ENCODE measurements around the gene NRP1.

DNA sequence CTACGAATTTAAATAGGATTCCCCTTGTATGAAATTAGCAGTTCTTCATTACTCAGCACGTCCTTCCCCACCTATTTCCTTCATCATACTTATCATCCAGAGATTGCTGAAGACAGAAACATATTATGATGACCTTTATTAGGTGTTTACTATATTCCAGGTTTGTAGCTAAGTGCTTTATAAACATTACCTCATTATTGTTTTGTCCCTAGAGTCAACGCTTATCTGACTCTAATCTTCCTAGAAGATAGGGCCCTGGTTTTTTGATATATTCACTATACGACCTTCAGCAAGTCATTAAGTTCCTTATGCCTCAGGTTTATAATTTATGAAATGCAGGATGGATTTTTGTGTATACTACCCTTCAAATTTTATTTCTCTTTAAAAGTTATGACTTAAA lies 36.8 kb upstream of the NRP1 start:
- TF ChIP-seq, protein P1, sequence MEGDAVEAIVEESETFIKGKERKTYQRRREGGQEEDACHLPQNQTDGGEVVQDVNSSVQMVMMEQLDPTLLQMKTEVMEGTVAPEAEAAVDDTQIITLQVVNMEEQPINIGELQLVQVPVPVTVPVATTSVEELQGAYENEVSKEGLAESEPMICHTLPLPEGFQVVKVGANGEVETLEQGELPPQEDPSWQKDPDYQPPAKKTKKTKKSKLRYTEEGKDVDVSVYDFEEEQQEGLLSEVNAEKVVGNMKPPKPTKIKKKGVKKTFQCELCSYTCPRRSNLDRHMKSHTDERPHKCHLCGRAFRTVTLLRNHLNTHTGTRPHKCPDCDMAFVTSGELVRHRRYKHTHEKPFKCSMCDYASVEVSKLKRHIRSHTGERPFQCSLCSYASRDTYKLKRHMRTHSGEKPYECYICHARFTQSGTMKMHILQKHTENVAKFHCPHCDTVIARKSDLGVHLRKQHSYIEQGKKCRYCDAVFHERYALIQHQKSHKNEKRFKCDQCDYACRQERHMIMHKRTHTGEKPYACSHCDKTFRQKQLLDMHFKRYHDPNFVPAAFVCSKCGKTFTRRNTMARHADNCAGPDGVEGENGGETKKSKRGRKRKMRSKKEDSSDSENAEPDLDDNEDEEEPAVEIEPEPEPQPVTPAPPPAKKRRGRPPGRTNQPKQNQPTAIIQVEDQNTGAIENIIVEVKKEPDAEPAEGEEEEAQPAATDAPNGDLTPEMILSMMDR (conservative IDR thresholded peaks at IDR 0.05; ENCODE audit: low read depth, low read length) = no peak
- TF ChIP-seq EZH2 (IDR thresholded peaks at IDR 0.05; ENCODE audit: borderline replicate concordance, low read depth, low read length, poor library complexity, severe bottlenecking) = no peak
